ENCODE results near the gene HDAC5. TPM values are rescaled to one million over a fixed set of nuclear protein-coding genes. Genes with fewer than 3 reads are reported as not detected.

HDAC5 gene
- total RNA-seq, 4 donors from 2014 or later: 23.3 to 91.7 (median 42.4) TPM

DNA sequence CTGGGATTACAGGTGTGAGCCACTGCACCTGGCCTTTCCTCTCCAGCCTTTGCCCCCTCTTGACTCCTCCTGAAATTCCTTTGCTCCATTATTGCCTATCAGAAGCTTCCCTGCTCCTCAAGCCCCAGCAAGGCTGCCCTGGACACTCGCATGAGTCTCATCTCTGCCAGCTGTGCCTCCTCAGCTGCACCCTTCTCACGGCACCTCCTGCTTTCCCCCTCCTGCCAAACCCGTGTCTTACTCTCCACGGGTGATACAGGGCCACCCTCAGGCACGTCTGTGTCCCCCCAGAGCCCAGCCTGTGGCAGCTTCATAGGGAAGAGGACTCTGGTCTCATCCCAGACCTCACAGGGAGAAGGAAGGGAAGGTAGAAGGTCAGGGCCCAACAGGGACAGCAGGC, 37.5 kb downstream of the HDAC5 start:
- TF ChIP-seq, protein P1, sequence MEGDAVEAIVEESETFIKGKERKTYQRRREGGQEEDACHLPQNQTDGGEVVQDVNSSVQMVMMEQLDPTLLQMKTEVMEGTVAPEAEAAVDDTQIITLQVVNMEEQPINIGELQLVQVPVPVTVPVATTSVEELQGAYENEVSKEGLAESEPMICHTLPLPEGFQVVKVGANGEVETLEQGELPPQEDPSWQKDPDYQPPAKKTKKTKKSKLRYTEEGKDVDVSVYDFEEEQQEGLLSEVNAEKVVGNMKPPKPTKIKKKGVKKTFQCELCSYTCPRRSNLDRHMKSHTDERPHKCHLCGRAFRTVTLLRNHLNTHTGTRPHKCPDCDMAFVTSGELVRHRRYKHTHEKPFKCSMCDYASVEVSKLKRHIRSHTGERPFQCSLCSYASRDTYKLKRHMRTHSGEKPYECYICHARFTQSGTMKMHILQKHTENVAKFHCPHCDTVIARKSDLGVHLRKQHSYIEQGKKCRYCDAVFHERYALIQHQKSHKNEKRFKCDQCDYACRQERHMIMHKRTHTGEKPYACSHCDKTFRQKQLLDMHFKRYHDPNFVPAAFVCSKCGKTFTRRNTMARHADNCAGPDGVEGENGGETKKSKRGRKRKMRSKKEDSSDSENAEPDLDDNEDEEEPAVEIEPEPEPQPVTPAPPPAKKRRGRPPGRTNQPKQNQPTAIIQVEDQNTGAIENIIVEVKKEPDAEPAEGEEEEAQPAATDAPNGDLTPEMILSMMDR (IDR thresholded peaks at IDR 0.05; ENCODE audit: low read depth): no peak

DNA sequence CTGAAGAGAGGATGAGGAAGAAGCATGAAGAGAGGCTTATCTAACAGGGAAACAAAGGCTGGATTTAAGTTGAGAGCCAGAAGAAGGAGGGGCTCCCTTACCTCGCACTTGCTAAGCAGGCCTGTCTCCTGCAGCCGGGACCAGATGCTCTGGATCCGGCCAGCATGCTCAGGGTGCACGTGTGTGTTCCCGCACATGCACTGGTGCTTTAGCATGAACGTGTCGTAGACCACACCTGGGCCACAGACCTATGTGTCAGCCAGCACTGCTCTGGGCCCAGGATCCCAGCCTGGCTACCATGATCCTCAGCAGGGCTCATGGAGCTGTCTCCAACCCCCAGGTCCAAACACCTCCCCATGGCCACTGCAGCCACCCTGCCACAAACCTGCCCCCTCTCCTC, 38.5 kb downstream of the HDAC5 start:
- TF ChIP-seq, protein P1 (IDR thresholded peaks at IDR 0.05; ENCODE audit: low read depth): no peak

DNA sequence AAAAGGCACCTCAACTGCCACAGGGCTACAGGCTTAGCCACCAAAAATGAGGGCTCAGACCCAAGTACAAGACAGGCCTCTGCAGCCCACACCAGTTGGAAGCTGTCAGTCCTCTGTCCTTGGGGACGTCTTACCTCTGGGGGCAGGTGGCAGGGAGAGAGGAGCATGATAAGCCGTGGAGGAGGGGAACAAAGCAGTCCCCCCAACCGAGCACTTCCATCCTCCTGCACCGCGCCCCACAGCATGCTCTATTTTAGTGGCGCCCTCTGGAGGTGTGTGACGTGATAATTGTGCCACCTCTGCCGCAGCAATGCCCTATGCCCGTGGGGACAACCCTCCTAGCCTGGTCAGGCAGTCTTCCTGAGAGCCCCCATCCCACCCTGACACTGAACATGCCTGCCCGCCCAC, 39.3 kb downstream of the HDAC5 start:
- TF ChIP-seq, protein P1 (IDR thresholded peaks at IDR 0.05; ENCODE audit: low read depth): no peak

DNA sequence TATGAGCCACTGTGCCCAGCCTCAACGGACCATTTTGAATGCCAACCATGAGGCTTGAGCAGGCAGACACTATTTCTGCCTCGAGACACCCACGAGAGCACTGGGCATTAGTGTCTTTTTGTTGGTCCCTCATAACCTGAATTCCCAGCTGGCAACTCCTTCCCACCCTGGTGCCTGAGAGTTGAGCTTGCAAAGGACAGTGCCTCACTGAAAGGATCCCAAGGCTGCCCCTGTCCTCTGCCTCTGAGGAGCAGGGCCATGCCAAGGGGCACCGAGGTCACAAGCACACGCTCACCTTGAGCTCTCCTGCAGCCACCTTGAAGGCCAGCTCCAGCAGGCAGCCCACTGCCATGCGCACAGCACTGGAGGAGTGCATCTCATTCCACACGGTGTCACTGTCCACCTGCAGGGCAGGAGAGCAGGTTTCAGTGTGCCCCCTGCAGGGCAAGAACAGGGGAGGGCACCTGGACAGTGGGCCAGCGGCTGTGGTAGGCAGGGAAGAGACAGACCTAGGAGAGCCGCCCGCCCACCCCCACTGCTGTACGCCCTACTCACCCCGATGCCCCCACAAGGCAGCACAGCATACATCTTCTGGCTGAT, 40.1 kb downstream of the HDAC5 start:
- TF ChIP-seq, protein P1 (IDR thresholded peaks at IDR 0.05; ENCODE audit: low read depth): no peak

DNA sequence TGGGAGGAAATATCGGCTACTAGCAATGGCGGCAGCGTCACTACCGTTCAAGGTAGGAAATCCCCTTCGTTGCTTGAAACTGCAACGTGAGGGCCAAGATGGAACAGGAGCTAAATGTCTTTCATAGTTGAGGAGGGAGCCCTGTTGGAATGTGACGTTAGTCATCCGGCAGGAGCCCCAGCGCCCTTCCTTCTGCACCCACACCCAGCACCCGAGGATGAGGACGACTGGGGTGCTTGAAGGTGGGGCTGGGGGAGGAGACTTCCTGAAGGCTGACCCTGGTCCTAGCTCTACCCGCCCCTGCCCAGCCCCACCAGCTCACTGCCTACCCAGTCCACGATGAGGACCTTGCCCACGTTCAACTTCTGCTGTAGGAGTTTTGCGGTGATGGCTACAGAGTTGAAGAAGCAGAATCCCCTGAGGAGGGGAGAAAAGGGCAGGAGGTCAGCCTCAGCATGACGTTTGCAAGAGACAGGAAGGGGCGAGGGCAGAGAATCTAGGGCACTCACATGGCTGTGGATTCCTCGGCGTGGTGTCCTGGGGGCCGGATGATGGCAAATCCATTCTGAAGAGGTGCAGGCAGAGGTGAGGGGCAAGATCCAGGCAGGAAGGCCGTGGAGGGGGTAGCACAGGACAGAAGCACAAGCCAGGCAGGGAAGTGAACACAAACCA, 41.0 kb downstream of the HDAC5 start:
- TF ChIP-seq, protein P1 (IDR thresholded peaks at IDR 0.05; ENCODE audit: low read depth): no peak

DNA sequence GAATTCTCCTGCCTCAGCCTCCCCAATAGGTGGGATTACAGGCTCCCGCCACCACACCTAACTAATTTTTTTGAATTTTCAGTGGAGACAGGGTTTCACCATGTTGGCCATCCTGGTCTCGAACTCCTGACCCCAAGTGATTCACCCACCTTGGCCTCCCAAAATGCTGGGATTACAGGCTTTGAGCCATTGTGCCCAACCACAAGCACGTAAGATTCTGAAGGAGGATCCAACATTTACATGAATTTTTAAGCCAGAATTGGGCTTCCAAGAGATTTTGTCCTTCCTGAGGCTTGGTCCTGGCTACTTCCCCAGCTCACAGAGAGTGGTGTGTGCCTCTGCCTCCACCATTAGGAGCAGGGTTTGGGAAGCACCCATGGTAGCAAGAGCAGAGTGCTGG, 41.8 kb downstream of the HDAC5 start:
- TF ChIP-seq, protein P1 (IDR thresholded peaks at IDR 0.05; ENCODE audit: low read depth): no peak

DNA sequence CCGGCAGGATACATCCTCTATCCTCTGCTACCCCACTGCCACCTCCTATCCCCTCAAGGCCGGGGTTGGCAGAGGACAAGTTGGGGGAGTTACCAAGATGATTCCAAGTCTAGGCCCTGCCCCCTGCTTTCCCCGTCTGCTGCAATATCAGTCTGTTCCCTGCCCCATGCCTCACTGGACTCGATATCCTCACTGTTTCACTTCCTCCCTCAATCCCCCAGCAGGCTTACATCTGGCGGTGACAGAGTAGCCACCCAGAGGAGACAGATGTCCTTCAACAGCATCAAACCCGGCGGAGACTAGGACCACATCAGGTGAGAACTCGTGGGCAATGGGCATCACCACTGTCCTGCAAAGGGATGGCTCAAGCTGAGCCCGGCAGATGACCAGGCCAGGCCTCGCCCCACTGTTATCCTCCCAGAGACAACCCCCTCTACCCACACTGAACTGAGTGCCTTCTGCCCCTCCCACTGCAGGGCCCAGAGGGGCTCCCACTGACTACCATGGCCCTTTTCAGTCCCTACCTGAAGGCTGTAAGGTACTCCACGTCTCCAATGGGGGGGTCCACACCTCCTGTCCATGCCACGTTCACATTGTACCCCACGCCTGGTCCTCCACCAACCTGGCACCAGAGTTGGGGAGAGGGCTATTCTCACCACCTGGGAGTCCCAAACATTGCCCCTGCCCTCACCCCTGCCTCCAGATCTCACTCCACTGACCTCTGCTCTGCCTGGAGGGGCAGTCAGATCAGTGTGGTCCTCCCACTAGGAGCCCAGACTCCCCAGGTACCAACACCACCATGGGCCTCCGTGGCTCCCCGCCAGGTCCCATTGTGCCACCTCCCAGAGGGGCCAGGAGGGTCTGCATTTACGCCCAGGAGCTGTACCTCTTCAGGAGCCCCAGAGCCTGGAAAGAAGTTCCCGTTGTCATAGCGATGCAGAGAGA, 43.3 kb downstream of the HDAC5 start:
- TF ChIP-seq, protein P1 (IDR thresholded peaks at IDR 0.05; ENCODE audit: low read depth): no peak
